IPS-NIHi7 (cell line): ENCODE results near the gene PDZRN3.

Experiments used
- DNase-seq: peaks from one replicate; pipeline ENCODE4 v3.0.0; 2012; ENCODE audit warnings: mixed read lengths; ENCODE audit errors: extremely low spot score

PDZRN3 gene

GRCh38 chr3:73520931-73521461 is 103.7 kb downstream of the PDZRN3 start:
- no peak for DNase-seq

- no peak for DNase-seq
Observed at GRCh38 chr3:73516631-73517030, 108.1 kb downstream of the PDZRN3 start.

DNA sequence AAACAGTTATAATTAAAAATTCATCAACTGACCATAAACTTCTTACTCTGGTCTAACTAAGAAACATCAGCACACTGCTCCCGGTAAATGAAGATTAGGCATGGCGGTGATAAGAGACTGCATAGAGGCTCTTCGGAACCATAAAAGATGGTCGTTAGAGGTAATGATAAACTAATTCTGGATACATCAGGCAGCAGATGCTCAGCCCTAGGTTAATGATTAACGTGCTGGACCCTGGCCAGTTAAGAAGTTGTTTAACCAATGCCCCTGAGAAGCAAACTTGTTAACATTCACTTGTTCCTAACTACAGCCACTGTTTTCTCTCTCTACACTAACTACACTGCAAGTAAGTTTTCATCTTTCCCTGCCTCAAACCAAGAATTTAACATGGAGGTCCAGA is 111.5 kb downstream of the PDZRN3 start:
- DNase-seq: no peak

- no peak for DNase-seq
Observed at GRCh38 chr3:73511571-73512525, 112.9 kb downstream of the PDZRN3 start.

DNA sequence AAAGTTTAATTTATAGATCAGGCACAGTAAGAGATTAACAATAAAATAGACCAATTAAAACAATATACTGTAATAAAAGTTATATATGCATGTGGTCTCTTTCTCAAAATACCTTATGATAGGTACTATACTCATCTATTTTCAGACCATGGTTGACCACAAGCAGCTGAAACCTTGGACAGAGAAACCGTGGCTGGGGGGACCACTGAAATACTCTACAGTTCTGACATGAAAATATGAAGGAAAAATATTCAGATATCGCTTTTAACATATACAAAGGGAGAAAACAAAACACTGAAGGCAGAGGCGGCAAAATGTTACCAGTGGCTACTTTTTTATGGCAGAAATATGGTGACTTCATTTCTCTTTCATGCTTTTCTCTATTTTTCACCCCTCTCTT is 114.0 kb downstream of the PDZRN3 start:
- no peak for DNase-seq

- no peak for DNase-seq
Observed at GRCh38 chr3:73510334-73510733, 114.4 kb downstream of the PDZRN3 start.

DNA sequence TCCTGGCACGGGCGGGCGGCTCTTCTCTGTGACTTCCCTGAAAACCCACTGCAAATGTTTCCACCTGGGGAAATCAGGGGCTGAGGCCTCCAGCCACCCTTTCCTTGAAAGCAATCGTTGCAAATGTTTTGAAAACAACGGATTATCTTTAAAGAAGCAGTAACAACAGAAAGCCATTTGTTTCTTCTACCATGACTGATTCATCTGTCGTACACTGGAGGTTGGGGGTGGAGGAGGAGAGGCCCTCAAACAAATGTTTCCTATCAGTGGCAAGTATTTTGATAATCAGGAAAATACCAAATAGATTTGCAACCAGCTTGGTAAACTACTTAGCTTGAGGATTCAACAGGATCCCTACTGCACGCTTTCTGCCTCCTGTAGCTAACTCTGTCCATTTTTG is 114.9 kb downstream of the PDZRN3 start:
- DNase-seq: no peak

DNA sequence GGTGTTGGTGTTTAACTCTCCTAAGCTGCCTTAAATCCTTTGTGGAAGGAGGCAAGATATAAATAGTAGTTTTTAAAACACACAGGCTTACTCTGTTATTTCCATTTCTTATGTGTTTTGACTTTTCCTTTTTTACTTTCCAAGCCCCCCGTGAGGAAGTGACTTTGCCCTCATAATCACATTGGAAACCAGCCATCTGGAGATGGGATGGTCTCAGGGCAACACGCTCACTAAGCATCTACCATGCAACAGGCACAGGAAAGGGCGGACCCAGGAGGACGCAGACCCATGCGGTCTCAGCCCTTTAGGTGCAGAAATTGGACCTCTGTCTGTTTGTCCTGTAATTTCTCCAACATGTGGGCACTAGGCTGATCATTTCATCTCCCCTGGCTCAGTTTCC is 115.7 kb downstream of the PDZRN3 start:
- no peak for DNase-seq

DNA sequence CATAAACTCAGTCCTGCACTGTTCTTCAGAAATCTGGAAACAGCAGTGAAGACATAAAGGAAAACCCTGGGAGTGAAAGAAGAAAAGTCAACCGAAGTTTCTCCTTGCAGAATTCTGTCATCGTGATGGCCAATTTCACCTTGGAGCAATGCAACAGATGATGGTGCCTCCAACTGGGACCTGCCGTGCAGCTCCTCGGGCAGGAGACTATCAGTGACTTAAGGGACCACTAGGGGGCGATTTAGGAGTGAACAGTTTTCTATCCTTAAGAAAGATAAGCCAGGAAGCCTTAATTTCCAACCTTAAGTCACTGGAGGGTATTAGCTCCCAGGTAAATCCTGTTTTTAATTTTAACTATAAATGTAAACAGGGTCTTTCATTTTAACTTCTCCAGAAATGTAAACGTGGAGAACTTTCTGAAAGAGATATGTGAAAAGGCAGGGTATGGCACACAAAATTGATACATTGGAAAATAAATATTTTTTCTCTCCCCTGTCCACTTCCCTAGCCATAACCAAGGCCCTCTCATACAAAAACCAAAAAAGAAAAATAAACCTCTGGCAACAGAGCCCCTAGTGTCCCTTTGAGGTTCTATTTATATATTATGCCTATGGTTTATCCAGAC is 116.3 kb downstream of the PDZRN3 start:
- peak; percentile 63 for DNase-seq

DNA sequence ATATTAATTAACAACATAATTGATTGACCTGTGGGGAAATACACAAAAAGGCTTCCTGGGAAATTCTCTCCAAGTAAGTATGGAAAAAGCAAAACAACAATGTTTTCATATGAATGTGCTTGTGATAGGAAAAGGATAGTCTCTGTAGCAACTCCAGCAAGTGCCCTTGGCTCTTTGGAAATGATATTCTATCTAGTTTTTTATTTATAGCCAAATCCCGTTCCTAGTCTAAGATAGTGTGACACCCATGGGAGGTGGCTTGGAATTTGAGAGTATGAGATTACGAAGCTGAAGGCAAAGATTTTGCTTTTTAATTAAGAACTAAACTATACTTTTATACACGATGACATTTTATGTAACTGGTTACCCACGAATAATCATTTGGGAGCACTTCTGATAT is 119.9 kb downstream of the PDZRN3 start:
- no peak for DNase-seq

DNA sequence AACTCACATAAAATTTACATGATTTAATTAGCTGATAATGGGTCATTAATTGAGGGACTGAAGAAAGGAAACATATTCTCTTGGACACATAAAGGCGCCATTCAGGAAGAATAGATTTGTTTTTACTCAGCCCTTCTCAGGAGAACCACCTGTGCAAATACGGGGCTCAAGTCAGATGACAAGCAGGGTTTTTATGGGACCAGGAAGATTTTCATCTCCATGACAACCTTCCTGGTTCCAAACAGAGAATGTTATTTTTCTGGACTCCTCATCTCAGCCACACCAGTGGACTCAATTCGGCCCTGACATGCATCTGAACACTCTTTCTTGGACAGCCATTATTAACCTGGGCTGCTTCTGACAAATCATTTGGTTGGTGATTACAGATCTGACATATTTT is 120.5 kb downstream of the PDZRN3 start:
- no peak for DNase-seq

DNA sequence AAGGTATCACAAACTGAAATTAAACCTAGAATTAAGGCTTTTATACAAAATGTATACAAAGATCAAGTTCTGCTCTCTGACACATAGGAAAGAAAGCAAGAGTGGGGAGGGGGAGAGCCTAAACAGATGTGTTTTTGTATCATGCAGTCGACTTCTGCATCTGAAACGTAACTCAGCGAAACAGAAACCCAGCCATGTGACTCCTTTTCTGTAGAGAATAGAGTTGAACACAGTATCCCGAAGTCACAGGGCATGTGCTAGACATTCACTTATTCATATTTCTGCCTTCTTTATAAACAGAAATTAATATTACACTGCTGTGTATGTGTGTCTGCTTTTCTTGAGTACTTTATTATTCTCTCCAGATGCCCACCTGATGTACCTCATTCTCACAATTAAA is 121.0 kb downstream of the PDZRN3 start:
- no peak for DNase-seq

GRCh38 chr3:73502609-73503583 is 121.8 kb downstream of the PDZRN3 start:
- DNase-seq: peak; percentile 75

DNA sequence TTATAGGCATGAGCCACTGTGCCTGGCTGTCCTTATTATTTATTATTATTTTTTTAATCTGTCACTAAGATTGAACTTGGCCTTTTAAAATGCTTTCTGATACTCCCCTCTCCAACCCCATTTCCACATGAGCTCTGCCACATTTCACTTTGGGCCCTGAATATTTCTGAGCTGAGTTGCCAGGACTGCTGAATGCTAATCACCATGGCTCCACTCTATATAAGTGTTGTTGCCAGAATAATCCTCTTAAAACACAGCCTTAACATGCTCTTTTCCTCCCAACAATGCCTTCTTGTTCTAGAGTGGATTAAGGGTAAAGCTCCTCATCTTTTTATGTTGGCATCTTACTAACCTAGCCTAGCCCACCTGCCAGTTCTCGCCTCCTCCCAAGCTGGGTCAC is 124.4 kb downstream of the PDZRN3 start:
- no peak for DNase-seq

- no peak for DNase-seq
Observed at GRCh38 chr3:73499787-73500186, 125.0 kb downstream of the PDZRN3 start.

DNA sequence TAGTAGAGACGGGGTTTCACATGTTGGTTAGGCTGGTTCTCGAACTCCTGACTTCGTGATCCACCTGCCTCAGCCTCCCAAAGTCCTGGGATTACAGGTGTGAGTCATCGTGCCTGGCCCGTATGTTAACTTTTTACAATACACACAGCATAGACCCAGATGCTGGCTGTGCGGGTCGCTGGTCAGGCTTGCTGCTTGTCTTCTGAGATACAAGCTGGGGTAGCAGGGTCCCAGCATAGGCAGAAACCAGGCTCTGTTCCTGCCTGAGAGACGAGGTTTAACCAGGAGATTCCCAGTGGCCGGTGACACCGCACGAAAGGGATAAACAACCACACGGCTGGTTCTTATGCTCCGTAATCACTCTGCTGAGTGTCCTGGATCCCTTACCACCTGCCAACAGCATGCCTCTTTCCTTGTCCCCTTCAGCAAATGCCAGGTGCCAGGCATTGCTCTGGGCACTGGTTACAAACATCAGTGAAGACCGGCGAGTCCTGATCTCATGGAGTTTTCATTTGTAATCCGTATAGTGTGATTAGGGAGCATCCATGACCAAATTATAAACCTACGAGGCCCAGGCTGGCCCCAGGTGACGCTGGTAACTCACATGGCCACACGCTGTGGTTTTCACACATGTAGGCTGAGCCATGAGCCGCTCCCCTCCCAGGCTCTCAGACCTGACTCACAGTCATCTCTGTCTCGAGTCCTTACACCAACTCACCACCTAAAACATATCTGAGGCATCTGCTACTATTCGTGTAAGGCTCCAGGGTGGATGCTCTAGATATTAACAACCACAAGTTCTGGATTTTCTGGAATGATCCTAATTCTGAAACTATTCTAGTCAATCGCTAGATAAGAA is 125.7 kb downstream of the PDZRN3 start:
- no peak for DNase-seq

DNA sequence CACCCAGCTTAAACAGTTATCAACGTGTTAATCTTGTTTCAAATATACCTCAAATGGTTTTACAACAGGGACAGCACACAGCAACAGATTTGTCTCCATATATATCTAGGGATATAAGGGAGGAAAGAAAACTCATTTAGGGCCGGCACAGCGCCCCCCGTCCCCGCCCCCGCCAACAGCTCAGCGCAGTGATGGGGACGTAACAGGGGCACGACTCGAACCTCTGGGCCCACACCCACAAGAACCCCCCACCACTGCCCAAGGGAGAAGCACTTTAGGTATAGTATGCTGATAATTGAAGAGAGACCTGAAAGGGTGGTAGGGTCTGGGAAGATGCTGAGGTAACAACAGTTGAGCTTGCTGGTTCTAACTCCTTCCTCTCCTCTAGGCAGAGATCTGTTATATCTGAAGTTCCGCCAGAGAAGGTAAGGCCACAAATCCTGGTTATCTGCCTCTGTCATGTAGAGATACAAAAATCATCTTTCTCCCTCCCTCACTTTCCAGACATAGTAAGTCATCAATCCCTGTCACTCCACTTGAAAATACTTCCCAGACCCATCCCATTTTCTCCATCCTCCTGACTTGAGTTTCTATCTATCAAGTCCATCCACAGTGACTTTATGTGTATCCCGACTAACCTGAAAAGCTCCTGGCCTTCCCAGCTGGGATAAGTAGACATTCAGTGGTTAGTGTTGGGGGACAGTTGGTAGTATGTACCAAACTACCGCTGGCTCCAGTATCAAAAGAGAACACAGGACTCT is 126.9 kb downstream of the PDZRN3 start:
- DNase-seq: no peak

GRCh38 chr3:73493543-73494308 is 131.0 kb downstream of the PDZRN3 start:
- DNase-seq: no peak

DNA sequence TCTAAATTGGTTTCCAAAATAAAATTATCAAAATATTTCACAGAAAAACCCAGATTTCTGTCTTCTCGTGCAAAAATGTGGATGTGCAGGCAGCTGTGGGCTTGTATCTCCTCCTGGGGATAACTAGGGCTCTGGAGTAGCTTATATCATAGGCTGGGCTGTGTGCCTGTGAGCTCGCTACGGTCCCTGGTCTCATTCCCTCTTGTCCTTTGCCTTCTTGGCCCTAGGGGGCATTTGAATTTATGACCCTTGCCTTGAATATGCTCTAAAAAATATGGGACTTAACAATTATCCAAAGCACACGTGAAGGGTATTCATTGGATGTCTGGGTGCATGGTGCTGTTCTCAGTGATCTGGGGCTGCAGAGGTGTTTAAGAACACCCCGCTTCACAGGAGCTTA is 132.6 kb downstream of the PDZRN3 start:
- DNase-seq: no peak
